Stimulated activated CD8-positive, alpha-beta memory T cell treated with anti-CD3 and anti-CD28 coated beads, Interleukin-2, amount 100 ng/mL, for 48 hours (primary cell): ENCODE data around the gene SMAD2.
"Not testable (repeated sequence)": the region's sequence is repeated elsewhere in the genome, so short reads cannot be mapped to it uniquely, and the experiment has no call there.

ENCODE experiments used
- DNase-seq, 2 donors: peaks; one replicate each; pipeline ENCODE4 v3.0.0-alpha.2; 2020; ENCODE audit warnings: low read depth in 2 of 2

SMAD2 gene

DNA sequence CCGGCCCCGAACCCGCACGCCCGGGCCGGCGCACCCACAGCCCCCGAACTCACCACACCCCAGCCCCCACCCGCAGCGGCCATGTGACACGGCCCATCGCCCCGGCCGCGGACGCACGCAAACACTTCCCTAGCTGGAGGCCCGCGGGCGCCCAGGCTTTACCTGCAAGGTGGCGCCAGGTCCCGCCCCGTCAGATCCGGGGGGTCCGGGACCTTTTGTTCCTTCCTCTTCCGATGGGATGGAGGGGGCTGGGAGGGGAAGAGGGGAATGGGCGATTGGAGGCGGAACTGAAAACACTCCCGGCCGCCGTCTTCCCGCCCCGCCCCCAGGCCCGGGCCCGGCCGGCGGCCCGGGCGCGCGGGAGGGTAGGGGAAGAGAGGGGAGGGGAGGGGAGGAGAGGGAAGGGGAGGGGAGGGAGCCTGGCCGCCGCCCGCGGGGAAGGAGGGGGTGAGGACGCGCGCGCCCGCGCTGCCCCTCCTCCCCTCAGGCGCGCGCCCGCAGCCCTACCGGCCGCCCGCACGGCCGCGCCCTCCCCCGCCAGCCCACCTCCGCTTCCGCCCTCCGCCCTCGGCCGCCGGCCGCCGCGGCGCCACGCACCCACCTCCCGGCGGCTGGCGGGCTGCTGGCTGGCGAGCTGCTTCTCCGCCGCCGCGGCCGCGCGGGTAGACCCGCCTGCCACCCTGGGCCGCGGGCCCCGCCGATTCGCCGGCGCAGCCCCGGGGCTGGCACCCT lies at the start of gene SMAD2:
SMAD2 (minus strand) TSS at position 461 of the 732 bp plus-strand sequence. CDS start 33,903 bp downstream, outside the sequence.
- peak; percentile 62 to 74 for DNase-seq

GRCh38 chr18:47979611-47980200 lies 49.2 kb upstream of the SMAD2 start:
- DNase-seq = no peak

GRCh38 chr18:47978603-47979002 lies 48.1 kb upstream of the SMAD2 start:
- no peak for DNase-seq

DNA sequence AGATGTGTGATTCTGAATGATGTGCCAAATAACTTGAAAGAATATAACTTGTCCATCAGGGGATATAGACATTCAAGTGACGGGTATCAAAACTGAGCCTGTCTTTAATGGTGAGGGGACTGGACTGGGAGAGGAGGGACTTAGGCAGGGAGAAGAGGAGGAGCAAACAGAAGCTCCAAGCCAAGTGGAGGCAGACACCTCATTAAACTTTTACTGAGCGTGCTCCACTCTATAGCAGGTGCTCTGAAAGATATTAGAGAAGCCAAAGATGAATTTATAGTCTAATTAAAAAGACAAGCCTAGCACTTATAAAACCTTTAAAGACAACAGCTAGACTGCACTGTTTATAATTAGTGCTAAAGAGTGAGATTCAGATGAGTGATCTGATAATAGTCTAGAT lies 47.7 kb upstream of the SMAD2 start:
- no peak for DNase-seq

DNA sequence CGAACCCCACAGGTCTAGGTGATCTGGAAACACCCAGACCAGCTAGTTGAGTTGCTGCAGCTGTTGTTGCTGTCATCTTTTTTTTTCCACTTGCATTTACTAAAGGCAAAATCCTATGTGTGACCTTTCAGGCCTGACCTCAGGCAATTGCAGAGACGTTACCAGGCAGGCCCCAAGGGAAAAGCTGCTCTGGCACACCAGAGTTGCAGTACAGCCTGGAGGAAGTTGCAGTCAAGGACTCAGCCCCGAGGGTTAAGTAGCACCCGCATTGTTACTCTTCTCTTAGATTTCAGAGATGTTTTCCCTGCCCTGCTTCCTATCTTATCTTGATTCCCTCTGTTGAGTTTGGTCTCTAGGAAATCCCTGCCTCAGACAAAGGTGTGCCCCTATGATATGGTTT lies 45.2 kb upstream of the SMAD2 start:
- DNase-seq = no peak

DNA sequence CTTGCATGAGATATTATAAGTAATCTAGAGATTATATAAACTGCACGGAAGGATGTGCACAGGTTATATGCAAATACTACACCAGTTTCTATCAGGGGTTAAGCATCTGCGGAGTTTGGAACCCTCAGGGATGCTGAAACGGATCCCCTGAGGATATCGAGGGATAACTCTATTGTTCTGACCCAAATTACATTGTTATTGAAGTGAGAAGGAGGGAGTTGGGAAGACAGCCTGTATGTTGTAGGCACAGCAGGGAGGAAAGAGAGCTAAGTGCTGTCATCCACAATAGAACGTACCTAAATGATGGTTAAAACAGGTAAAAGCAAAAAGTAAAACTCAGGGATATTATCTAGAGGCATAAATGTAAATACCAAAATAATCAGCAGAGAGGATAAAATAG lies 44.6 kb upstream of the SMAD2 start:
- DNase-seq = no peak

DNA sequence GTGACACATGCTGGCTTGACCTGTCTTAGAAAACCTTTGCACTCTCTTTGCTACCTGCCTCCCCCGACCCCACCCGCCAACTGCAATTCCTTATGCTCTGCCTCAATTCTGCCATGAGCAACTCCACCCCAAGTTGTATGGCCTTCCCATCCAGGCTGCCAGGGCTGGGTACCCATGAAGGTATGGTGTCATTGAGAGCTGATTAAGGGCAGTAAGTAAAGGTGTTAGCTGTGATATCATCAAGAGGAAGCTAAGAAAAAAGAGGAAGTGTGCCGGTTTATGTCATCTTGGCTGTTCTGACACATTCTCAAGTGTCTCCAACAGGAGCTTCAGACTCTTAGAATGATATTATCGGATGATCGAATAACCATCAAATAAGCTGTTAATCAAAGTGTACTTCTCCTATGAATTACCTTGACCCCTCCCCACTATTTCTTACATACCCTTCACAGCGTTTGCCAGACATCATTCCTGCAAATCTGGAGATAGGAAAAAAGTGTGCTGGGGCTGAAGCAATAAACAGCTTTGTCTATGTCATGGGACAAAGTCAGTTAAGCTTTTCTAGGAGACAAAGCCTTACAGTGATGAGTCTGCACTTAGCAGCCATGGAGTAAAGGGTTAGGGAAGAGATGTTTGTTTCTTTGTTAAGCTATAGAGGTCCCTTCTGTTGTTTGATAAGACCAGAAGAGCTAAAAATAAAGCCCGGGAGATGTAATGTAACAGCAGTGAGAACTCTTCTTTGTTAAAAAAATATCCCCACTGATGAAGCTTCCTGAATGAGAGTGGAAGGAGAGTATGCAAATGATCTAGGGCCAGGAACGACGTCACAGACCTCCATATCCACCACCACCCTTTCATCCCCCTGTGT lies 40.4 kb upstream of the SMAD2 start:
- no peak for DNase-seq

DNA sequence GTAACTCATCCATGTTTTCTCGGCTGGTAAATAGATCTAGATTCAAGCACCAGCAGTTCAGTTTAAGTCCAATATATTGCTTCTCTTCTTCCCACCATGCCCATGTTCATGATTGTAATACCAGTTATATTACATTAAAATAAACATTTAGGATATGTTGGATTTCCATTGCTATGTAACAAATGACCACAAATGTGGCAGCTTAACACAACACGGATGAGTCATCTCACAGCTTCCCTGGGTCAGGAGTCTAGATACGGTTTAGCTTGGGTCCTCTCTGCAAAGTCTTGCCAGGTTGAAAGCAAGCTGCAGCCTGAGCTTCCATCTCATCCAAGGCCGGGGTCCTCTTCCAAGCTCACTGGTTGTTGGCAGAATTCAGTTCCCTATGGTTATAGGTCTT lies 39.4 kb upstream of the SMAD2 start:
- no peak for DNase-seq

GRCh38 chr18:47968721-47969120 lies 38.3 kb upstream of the SMAD2 start:
- DNase-seq = no peak

DNA sequence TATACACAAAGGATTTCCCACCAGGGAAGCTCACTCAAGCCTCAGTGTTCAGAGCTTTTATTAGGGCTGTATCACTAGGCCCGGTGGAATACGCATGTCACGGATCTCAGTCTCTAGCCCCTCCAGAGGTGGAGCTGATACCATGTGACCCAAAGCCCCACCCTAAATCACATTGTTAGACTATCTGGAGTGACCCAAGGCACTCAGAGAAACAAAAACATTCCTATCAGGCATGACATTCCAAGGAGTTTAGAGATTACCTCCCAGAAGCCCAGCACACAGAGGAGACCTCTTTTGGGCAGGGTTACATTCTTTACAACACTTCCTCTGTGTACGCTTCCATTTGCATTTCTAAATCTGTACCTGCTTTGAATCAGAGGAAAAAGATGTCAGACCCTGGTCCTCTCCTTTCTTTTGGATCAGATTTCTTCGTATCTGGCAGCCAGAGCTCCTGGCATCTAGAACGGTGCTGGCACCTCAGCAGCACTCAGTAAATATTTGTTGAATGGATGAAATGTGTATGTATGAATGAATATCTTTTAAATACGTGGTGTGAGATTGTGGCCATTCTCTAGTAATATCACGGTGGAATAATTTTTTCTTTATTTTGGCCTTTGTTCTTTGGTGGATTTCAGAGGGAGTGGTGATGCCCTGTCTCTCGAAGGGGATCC lies 37.7 kb upstream of the SMAD2 start:
- DNase-seq = no peak

DNA sequence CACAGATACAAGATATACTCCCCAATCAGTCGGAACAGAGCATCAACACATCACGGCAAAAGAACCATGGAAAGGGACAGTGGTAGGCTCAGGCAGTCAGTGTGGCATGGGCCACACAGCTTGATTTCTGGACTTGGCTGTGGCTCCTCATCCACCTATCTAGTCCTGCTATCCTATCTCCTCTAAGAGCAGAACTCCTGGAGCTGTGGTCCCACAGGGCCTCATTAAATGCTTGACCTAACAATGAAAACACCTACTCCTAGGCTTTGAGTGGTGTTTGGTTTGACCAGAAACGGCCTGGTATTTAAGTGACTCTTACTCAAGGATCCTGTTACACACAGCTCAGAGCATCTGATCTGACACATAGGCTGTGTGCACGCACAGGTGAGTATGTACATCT lies 33.6 kb upstream of the SMAD2 start:
- DNase-seq = no peak

- not testable (repeated sequence) for DNase-seq
Observed at GRCh38 chr18:47961003-47961402, 30.5 kb upstream of the SMAD2 start.

GRCh38 chr18:47953471-47953931 lies 23.0 kb upstream of the SMAD2 start:
- no peak for DNase-seq

GRCh38 chr18:47950511-47950910 lies 20.1 kb upstream of the SMAD2 start:
- no peak for DNase-seq

GRCh38 chr18:47949202-47949601 lies 18.7 kb upstream of the SMAD2 start:
- DNase-seq = no peak

- no peak for DNase-seq
Observed at GRCh38 chr18:47946889-47947288, 16.4 kb upstream of the SMAD2 start.

GRCh38 chr18:47944972-47945852 lies 14.8 kb upstream of the SMAD2 start:
- DNase-seq = no peak

DNA sequence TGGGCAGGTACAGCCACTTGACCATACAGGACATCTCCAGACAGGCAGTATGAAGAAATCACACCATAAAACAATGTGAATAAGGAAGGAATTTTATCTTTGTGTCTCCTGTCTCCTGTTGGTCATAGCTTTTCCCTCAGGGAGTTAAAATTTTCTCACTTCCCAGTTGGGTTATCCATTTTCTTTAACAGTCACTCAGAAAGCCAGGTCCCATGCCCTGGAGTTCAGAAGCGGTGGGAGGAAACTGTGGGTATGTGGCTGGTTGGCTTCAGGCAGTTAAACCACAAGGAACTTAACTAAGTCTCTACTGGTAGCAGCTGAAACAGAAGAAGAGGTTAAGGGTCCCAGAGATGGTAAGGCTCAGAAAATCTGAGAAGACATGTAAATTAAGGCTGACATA lies 6.5 kb upstream of the SMAD2 start:
- no peak for DNase-seq

DNA sequence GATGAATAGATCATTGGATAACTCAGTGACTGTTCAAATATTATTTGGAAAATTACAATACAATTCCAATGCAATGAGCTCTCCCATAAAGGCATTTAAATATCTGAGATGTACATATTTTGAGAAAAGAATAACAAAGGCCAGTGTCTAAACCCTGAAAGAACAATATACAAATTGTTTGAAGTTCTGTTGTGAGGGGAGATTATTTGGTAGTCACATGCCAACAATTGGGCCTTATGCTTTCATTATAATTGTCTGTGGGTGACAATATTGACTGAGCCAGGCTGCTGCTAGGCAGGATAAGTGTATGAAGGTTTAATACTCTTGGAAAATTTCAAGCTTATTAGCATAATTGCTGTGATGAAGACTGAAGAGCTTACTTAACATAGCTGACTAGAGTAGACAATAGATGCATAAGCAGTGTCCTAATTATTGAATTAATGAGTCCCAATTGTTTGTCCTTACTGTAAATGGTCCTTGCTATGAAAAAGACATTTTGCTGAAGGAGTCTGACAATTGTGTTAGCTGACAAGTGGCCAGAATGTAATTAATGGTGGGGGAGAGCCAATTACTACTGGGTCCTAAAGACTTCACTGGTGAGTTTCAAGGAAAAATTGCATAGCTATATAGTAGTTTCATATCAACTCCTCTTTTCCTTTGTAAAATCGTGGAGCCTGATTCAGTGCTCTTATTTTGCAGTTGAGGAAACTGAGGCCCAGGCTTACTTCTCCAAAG lies 5.0 kb upstream of the SMAD2 start:
- DNase-seq = no peak

DNA sequence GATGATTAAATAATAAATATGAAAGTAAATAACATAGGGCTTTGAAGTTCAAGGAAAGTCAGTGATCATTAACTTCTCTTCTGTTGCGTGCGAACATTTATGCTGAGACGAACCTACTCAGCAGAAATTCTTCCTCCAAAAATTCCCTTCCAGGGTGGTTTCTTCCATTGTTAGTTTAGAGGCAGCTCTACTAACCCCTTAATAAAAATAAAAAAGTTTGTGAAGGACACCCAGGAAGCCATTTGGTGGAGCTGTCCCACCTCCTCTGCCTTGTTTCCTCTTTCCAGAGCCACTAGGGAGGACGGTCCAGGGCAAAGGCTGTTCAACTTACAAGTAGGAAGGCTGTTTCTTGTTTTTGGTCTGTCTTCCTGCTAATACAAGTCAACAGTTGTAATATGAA lies 2.1 kb upstream of the SMAD2 start:
- DNase-seq = no peak
